Activated CD8-positive, alpha-beta T cell treated with anti-CD3 and anti-CD28 coated beads for 36 hours (primary cell): Measurements from ENCODE around the gene ATXN7. TPM values are rescaled to one million over a fixed set of nuclear protein-coding genes. Genes with fewer than 3 reads are reported as not detected.

Experiments used
- ATAC-seq: fragments of 200-7000 bp; cut with Tn5 transposase; one replicate; pipeline ENCODE4 v1.10.0; 2021; ENCODE audit warnings: mild to moderate bottlenecking, moderate library complexity
- CTCF ChIA-PET: fragments of 350-600 bp; sonication (Branson Sonifier 250); formaldehyde crosslinking; loops from one replicate; lab custom pipeline; 2021; ENCODE audit warnings: antibody characterized with exemption; lab: Charles Lee
- POLR2A ChIA-PET: fragments of 350-600 bp; sonication (Branson Sonifier 250); formaldehyde crosslinking; loops from one replicate; lab custom pipeline; 2021; ENCODE audit warnings: antibody characterized with exemption; lab: Charles Lee
- DNase-seq: peaks from one replicate; pipeline ENCODE4 v3.0.0-alpha.2; 2020
- H3K27ac Mint-ChIP-seq: one replicate; pipeline ENCODE4 v1.8.0; 2021; ENCODE audit warnings: mild to moderate bottlenecking, mixed read lengths
- H3K27me3 Mint-ChIP-seq: one replicate; pipeline ENCODE4 v1.8.0; 2021; ENCODE audit warnings: mixed read lengths
- H3K36me3 Mint-ChIP-seq: one replicate; pipeline ENCODE4 v1.8.0; 2021; ENCODE audit warnings: low read depth, mixed read lengths
- H3K4me1 Mint-ChIP-seq: one replicate; pipeline ENCODE4 v1.8.0; 2021; ENCODE audit warnings: low read depth, mixed read lengths
- H3K4me3 Mint-ChIP-seq: one replicate; pipeline ENCODE4 v1.8.0; 2021; ENCODE audit warnings: mild to moderate bottlenecking, moderate library complexity, mixed read lengths
- H3K9me3 Mint-ChIP-seq: one replicate; pipeline ENCODE4 v1.8.0; 2021; ENCODE audit warnings: mixed read lengths
- intact Hi-C: fragments of 100-400 bp; cut with micrococcal nuclease; formaldehyde crosslinking; loops from one replicate; pipeline ENCODE4 v1.10.0; 2022
- total RNA-seq, 2 experiments: library from RNA; stranded (reverse); gene quantifications; one replicate each; pipeline ENCODE4 v1.2.3, GENCODE V29; 2021
- TF ChIP-seq, protein P1 (sequence below): fragments of 200-600 bp; IDR thresholded peaks from one replicate; pipeline ENCODE4 v1.8.0; 2022; ENCODE audit warnings: antibody characterized with exemption, mild to moderate bottlenecking

The ATXN7 gene
- total RNA-seq, 2 experiments from 2014 or later = 22.5 to 25.9 TPM

DNA sequence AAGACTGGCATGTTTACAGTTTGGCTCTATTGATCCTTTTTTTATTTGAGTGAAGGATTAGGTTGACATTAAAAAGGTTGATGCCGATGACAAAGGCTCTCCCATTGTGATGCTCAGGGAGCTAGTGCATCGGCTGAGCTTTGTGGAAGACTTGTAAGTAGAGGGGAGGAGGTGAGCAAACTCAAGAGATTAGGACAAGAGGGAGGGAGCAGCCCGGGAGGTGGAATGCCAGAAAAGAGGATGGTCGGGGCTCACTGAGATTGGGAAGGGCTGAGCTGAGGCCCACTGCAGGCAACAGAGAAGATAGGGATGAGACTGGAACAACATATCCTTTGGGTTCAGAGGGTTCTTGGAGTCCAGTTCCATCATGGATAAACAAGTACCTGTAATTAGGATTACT, 186.2 kb downstream of the ATXN7 start:
- ATAC-seq (no peak), DNase-seq (no peak)
- TF ChIP-seq, protein P1, sequence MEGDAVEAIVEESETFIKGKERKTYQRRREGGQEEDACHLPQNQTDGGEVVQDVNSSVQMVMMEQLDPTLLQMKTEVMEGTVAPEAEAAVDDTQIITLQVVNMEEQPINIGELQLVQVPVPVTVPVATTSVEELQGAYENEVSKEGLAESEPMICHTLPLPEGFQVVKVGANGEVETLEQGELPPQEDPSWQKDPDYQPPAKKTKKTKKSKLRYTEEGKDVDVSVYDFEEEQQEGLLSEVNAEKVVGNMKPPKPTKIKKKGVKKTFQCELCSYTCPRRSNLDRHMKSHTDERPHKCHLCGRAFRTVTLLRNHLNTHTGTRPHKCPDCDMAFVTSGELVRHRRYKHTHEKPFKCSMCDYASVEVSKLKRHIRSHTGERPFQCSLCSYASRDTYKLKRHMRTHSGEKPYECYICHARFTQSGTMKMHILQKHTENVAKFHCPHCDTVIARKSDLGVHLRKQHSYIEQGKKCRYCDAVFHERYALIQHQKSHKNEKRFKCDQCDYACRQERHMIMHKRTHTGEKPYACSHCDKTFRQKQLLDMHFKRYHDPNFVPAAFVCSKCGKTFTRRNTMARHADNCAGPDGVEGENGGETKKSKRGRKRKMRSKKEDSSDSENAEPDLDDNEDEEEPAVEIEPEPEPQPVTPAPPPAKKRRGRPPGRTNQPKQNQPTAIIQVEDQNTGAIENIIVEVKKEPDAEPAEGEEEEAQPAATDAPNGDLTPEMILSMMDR = no peak
- ChIA-PET CTCF (interaction anchor here (1.4 kb wide), 1 partner anchor 19 kb away, joined by 3 read pairs; no protein-coding TSS in a partner anchor), POLR2A (no interaction called here)
- intact Hi-C loops = no loop called here
- no peaks in the 10 kb centered on the region for H3K36me3 Mint-ChIP-seq
- no peak overlapping the region for H3K27ac Mint-ChIP-seq
- H3K4me1 Mint-ChIP-seq = peaks cover 6% of the 10 kb centered on the region
- H3K27me3 Mint-ChIP-seq = peaks cover 18% of the 10 kb centered on the region
- no peaks in the 10 kb centered on the region for H3K9me3 Mint-ChIP-seq
- no peak overlapping the region for H3K4me3 Mint-ChIP-seq

Other genes with a start within 250 kb of the ATXN7 start
- not detected for gene SNTN, start 211.2 kb upstream of the ATXN7 start, total RNA-seq
- not detected for gene C3orf49, start 44.6 kb upstream of the ATXN7 start, total RNA-seq
- gene THOC7, start 62 bp upstream of the ATXN7 start, total RNA-seq = 10 to 100 TPM; 85.0 to 85.5 TPM
- not detected for gene SCAANT1, start 48.5 kb downstream of the ATXN7 start, total RNA-seq
- 100 to 1,000 TPM; 110 to 113 TPM for gene PSMD6, start 159.6 kb downstream of the ATXN7 start, total RNA-seq